Measurements from ENCODE around the gene PGAM2.

Gene PGAM2

GRCh38 chr7:44080686-44081265 lies 15.4 kb upstream of the PGAM2 start:
- H3K27ac Mint-ChIP-seq: peak overlapping the region; percentile 99
- no peaks in the 10 kb centered on the region for H3K27me3 Mint-ChIP-seq
- H3K4me1 Mint-ChIP-seq (ENCODE audit: low read depth): peaks cover 55% of the 10 kb centered on the region
- H3K4me3 Mint-ChIP-seq: peak overlapping the region; percentile 95
- no peaks in the 10 kb centered on the region for H3K9me3 Mint-ChIP-seq
- H3K36me3 Mint-ChIP-seq (ENCODE audit: low read depth): peaks cover 44% of the 10 kb centered on the region

GRCh38 chr7:44080118-44080517 lies 14.8 kb upstream of the PGAM2 start:
- H3K27me3 Mint-ChIP-seq: no peaks in the 10 kb centered on the region
- no peak overlapping the region for H3K27ac Mint-ChIP-seq
- H3K36me3 Mint-ChIP-seq (ENCODE audit: low read depth): peaks cover 50% of the 10 kb centered on the region
- H3K4me1 Mint-ChIP-seq (ENCODE audit: low read depth): peaks cover 59% of the 10 kb centered on the region
- H3K4me3 Mint-ChIP-seq: peak overlapping the region; percentile 17
- H3K9me3 Mint-ChIP-seq: no peaks in the 10 kb centered on the region

- no peaks in the 10 kb centered on the region for H3K9me3 Mint-ChIP-seq
- H3K4me1 Mint-ChIP-seq (ENCODE audit: low read depth): peaks cover 60% of the 10 kb centered on the region
- peaks cover 53% of the 10 kb centered on the region for H3K36me3 Mint-ChIP-seq (ENCODE audit: low read depth)
- peak overlapping the region; percentile 43 for H3K27ac Mint-ChIP-seq
- H3K27me3 Mint-ChIP-seq: no peaks in the 10 kb centered on the region
- no peak overlapping the region for H3K4me3 Mint-ChIP-seq
Measured at GRCh38 chr7:44079331-44080021, 14.1 kb upstream of the PGAM2 start.

- Mint-ChIP-seq H3K27ac (peak overlapping the region; percentile 43), H3K27me3 (no peaks in the 10 kb centered on the region), H3K4me3 (peak overlapping the region; percentile 24), H3K9me3 (no peaks in the 10 kb centered on the region), H3K36me3 (ENCODE audit: low read depth) (peaks cover 58% of the 10 kb centered on the region), H3K4me1 (ENCODE audit: low read depth) (peaks cover 64% of the 10 kb centered on the region)
Measured at GRCh38 chr7:44078521-44078920, 13.2 kb upstream of the PGAM2 start.

GRCh38 chr7:44077681-44078091 lies 12.3 kb upstream of the PGAM2 start:
- Mint-ChIP-seq H3K9me3 (no peaks in the 10 kb centered on the region), H3K27me3 (no peaks in the 10 kb centered on the region), H3K4me3 (no peak overlapping the region), H3K4me1 (ENCODE audit: low read depth) (peaks cover 64% of the 10 kb centered on the region), H3K36me3 (ENCODE audit: low read depth) (peaks cover 66% of the 10 kb centered on the region), H3K27ac (peak overlapping the region; percentile 88)

- H3K4me3 Mint-ChIP-seq: no peak overlapping the region
- no peaks in the 10 kb centered on the region for H3K9me3 Mint-ChIP-seq
- H3K4me1 Mint-ChIP-seq (ENCODE audit: low read depth): peaks cover 68% of the 10 kb centered on the region
- peaks cover 70% of the 10 kb centered on the region for H3K36me3 Mint-ChIP-seq (ENCODE audit: low read depth)
- no peak overlapping the region for H3K27ac Mint-ChIP-seq
- no peaks in the 10 kb centered on the region for H3K27me3 Mint-ChIP-seq
Measured at GRCh38 chr7:44077061-44077460, 11.7 kb upstream of the PGAM2 start.

- Mint-ChIP-seq H3K27me3 (no peaks in the 10 kb centered on the region), H3K4me1 (ENCODE audit: low read depth) (peaks cover 65% of the 10 kb centered on the region), H3K9me3 (no peaks in the 10 kb centered on the region), H3K27ac (no peak overlapping the region), H3K36me3 (ENCODE audit: low read depth) (peaks cover 73% of the 10 kb centered on the region), H3K4me3 (no peak overlapping the region)
Measured at GRCh38 chr7:44076101-44076895, 10.9 kb upstream of the PGAM2 start.

GRCh38 chr7:44075296-44076075 lies 10.1 kb upstream of the PGAM2 start:
- peaks cover 62% of the 10 kb centered on the region for H3K4me1 Mint-ChIP-seq (ENCODE audit: low read depth)
- H3K27ac Mint-ChIP-seq: peak overlapping the region; percentile 40
- no peaks in the 10 kb centered on the region for H3K27me3 Mint-ChIP-seq
- H3K9me3 Mint-ChIP-seq: no peaks in the 10 kb centered on the region
- no peak overlapping the region for H3K4me3 Mint-ChIP-seq
- H3K36me3 Mint-ChIP-seq (ENCODE audit: low read depth): peaks cover 71% of the 10 kb centered on the region

GRCh38 chr7:44074349-44074695 lies 9.0 kb upstream of the PGAM2 start:
- Mint-ChIP-seq H3K27me3 (no peaks in the 10 kb centered on the region), H3K27ac (no peak overlapping the region), H3K36me3 (ENCODE audit: low read depth) (peaks cover 77% of the 10 kb centered on the region), H3K4me3 (no peak overlapping the region), H3K4me1 (ENCODE audit: low read depth) (peaks cover 54% of the 10 kb centered on the region), H3K9me3 (no peaks in the 10 kb centered on the region)

- no peak overlapping the region for H3K4me3 Mint-ChIP-seq
- no peaks in the 10 kb centered on the region for H3K9me3 Mint-ChIP-seq
- H3K36me3 Mint-ChIP-seq (ENCODE audit: low read depth): peaks cover 73% of the 10 kb centered on the region
- H3K4me1 Mint-ChIP-seq (ENCODE audit: low read depth): peaks cover 50% of the 10 kb centered on the region
- no peaks in the 10 kb centered on the region for H3K27me3 Mint-ChIP-seq
- H3K27ac Mint-ChIP-seq: peak overlapping the region; percentile 61
Measured at GRCh38 chr7:44073664-44074348, 8.4 kb upstream of the PGAM2 start.

- no peak overlapping the region for H3K27ac Mint-ChIP-seq
- H3K9me3 Mint-ChIP-seq: no peaks in the 10 kb centered on the region
- H3K27me3 Mint-ChIP-seq: no peaks in the 10 kb centered on the region
- H3K36me3 Mint-ChIP-seq (ENCODE audit: low read depth): peaks cover 61% of the 10 kb centered on the region
- no peak overlapping the region for H3K4me3 Mint-ChIP-seq
- H3K4me1 Mint-ChIP-seq (ENCODE audit: low read depth): peaks cover 47% of the 10 kb centered on the region
Measured at GRCh38 chr7:44072364-44073231, 7.2 kb upstream of the PGAM2 start.

- H3K27ac Mint-ChIP-seq: no peak overlapping the region
- no peak overlapping the region for H3K4me3 Mint-ChIP-seq
- H3K36me3 Mint-ChIP-seq (ENCODE audit: low read depth): peaks cover 54% of the 10 kb centered on the region
- no peaks in the 10 kb centered on the region for H3K9me3 Mint-ChIP-seq
- H3K27me3 Mint-ChIP-seq: no peaks in the 10 kb centered on the region
- H3K4me1 Mint-ChIP-seq (ENCODE audit: low read depth): peaks cover 43% of the 10 kb centered on the region
Measured at GRCh38 chr7:44071726-44072363, 6.5 kb upstream of the PGAM2 start.

- Mint-ChIP-seq H3K4me3 (no peak overlapping the region), H3K4me1 (ENCODE audit: low read depth) (peaks cover 41% of the 10 kb centered on the region)
Measured at GRCh38 chr7:44068054-44068453, 2.7 kb upstream of the PGAM2 start.

More at GRCh38 chr7:44068054-44068453, 2.7 kb upstream of the PGAM2 start:
- Mint-ChIP-seq H3K9me3 (no peaks in the 10 kb centered on the region), H3K36me3 (ENCODE audit: low read depth) (peaks cover 25% of the 10 kb centered on the region), H3K27me3 (no peaks in the 10 kb centered on the region), H3K27ac (no peak overlapping the region)
